GM18498 (cell line): Measurements from ENCODE around the gene ARHGAP28.
"Not testable (repeated sequence)": the region's sequence is repeated elsewhere in the genome, so short reads cannot be mapped to it uniquely, and the experiment has no call there.

Experiments
- ATAC-seq: cut with Tn5 transposase; IDR thresholded peaks from one replicate; pipeline ENCODE4 v1.9.1; 2021; ENCODE audit warnings: mild to moderate bottlenecking, moderate library complexity; ENCODE audit not compliant: unreplicated experiment

The ARHGAP28 gene

GRCh38 chr18:6920099-6920955 is 190.8 kb downstream of the ARHGAP28 start:
- no peak for ATAC-seq

GRCh38 chr18:6921571-6921970 is 192.1 kb downstream of the ARHGAP28 start:
- ATAC-seq, result no peak

GRCh38 chr18:6923220-6923619 is 193.7 kb downstream of the ARHGAP28 start:
- no peak for ATAC-seq

GRCh38 chr18:6927153-6927552 is 197.6 kb downstream of the ARHGAP28 start:
- ATAC-seq, result no peak

GRCh38 chr18:6928359-6928758 is 198.8 kb downstream of the ARHGAP28 start:
- ATAC-seq, result no peak

- ATAC-seq, result no peak
Observed at GRCh38 chr18:6929370-6930102, 200.0 kb downstream of the ARHGAP28 start.

GRCh38 chr18:6934859-6935258 is 205.3 kb downstream of the ARHGAP28 start:
- no peak for ATAC-seq

- no peak for ATAC-seq
Observed at GRCh38 chr18:6938003-6938402, 208.5 kb downstream of the ARHGAP28 start.

- ATAC-seq, result not testable (repeated sequence)
Observed at GRCh38 chr18:6938403-6938802, 208.9 kb downstream of the ARHGAP28 start.

GRCh38 chr18:6939972-6940371 is 210.5 kb downstream of the ARHGAP28 start:
- no peak for ATAC-seq

- ATAC-seq, result no peak
Observed at GRCh38 chr18:6940451-6940850, 210.9 kb downstream of the ARHGAP28 start.

GRCh38 chr18:6941996-6942395 is 212.5 kb downstream of the ARHGAP28 start:
- ATAC-seq, result no peak

- ATAC-seq, result no peak
Observed at GRCh38 chr18:6942742-6943141, 213.2 kb downstream of the ARHGAP28 start.

GRCh38 chr18:6943143-6943542 is 213.6 kb downstream of the ARHGAP28 start:
- no peak for ATAC-seq

- no peak for ATAC-seq
Observed at GRCh38 chr18:6947338-6948030, 218.0 kb downstream of the ARHGAP28 start.

GRCh38 chr18:6948281-6949055 is 219.0 kb downstream of the ARHGAP28 start:
- no peak for ATAC-seq

- ATAC-seq, result no peak
Observed at GRCh38 chr18:6949800-6950586, 220.5 kb downstream of the ARHGAP28 start.

- ATAC-seq, result no peak
Observed at GRCh38 chr18:6950641-6951040, 221.1 kb downstream of the ARHGAP28 start.

- ATAC-seq, result no peak
Observed at GRCh38 chr18:6951336-6952090, 222.0 kb downstream of the ARHGAP28 start.
